NOMO-1 (cell line): ENCODE data around the gene VPS36.
"Not testable (repeated sequence)": the region's sequence is repeated elsewhere in the genome, so short reads cannot be mapped to it uniquely, and the experiment has no call there.

Source experiments
- DNase-seq, 2 experiments: peaks; one replicate each; lab custom pipeline; 2025; ENCODE audit not compliant: unreplicated experiment in 2 of 2; lab: John Stamatoyannopoulos, UW

VPS36 gene

DNA sequence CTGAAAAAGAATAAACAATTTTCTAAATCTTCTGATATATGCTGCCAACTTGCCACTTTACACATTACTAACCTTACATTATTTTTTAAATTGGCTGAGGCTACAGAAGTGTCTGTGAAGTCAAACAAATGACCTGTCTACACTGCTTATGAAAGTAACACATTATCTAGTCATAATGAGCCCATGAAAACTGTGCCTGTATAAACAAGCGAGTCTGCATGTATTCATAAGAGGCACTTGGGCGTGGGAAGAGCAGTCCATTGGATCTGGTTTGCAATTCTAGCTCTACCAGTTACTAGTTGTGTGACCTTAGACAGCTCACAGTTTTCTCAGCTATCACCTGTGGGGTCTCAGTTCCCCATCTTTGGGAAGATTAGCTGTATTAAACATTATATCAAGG is 3.1 kb downstream of the VPS36 start:
- no peak for DNase-seq

DNA sequence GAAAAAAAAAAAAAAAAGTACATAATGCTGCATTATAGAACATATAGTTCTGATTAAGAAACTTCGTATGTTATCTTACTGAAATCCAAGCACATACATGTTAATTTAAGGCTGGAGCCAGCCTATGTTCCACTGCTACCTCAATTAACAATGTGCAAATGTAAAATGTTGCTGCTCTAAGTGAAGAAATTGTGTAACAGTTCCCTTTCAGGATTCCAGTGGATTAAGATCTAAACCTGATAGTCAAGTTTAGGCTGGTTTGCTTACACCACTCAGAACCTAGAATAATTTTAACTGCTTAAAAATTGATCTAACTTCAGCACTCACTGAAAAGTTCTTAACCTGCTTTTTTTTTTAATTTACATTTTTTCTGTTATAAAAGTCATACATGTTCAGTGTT is 4.2 kb downstream of the VPS36 start:
- peak in 1 of 2 experiments; percentile 2 for DNase-seq

DNA sequence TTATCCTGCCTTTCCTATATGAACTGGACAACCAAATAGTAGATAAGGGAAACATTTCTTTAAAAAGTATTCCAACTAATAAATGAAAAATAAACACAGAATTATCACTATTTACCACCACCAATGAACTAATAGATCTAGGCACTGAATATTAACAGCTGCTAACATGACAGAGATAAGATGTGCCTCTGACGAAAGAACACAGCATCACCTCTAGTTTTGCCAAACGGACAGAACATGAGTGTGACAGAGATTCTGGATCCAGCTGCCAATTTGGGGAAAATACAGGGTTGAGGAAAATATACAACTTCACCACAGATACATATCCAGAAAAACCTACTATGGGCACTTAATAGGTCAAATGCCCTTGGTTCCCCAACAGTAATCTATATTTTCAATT is 18.0 kb downstream of the VPS36 start:
- no peak for DNase-seq

DNA sequence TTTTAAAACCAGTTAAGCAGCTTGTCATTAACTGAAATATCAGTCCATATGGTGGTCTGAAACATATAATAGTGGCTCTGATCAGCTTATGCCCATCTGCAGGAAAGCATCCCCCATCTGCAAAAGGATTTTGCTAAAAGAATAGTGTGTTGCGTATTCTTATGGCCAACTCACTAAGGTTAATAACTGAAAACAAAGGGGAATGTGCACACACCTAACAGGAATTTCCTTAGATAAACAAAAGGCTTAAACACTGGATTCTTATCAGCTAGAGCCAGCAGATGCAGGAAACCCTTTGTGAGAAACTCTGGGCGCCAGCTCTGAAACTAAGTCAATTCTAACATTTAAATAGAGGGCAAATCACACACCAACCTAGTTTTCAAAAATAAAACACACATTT is 22.1 kb downstream of the VPS36 start:
- DNase-seq, result no peak

DNA sequence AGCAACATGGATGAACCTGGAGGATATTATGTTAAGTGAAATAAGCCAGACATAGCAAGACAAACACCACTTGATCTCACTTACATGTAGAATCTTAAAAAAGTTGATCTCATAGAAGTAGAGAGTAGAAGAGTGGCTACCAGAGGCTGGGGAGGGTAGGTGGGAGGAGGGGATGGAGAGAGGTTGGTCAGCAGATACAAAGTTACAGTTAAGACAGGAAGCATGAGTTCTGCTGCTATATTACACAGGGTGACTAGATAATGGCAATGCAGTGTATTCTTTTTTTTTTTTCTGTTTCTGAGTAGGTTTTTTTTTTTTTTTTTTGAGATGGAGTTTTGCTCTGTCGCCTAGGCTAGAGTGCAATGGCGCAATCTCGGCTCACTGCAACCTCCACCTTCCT is 29.2 kb downstream of the VPS36 start:
- DNase-seq, result no peak

DNA sequence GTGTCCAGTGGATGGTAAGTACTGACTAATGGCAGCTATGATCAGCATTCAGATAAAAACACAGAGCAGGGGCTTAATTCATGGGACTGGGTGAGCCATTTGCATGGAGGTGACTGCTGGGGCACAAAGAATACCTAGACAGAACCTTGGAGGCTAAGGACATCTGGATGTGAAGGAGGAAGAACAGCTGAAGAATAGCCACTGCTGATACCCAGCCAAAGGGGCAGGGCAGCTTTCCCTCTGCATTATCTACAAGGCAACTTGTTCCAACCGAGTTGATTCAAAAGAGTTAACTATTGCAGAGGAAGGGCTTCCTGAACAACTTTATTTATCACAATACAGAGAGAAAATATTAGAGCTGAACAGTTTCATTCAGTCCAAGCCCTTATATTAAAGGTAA is 31.4 kb downstream of the VPS36 start:
- DNase-seq, result no peak

DNA sequence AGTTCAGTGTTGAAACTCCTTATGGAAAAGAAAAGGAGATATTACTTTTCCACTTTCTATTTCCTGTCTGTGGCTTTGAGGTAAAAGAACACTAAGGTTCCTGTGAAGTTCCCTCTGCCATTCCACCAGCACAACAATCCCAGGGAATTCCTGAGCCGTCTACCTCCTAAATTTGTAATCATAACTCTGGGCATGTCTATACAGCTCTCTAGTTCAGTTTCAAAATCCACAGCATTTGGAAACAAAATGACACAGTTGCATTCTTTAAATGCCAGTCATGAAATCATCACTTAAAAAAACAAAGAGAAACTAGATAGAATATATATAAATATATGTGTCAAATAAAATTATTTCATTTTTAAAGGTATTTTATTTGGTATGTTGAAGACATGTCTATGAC is 35.5 kb downstream of the VPS36 start:
- no peak for DNase-seq

DNA sequence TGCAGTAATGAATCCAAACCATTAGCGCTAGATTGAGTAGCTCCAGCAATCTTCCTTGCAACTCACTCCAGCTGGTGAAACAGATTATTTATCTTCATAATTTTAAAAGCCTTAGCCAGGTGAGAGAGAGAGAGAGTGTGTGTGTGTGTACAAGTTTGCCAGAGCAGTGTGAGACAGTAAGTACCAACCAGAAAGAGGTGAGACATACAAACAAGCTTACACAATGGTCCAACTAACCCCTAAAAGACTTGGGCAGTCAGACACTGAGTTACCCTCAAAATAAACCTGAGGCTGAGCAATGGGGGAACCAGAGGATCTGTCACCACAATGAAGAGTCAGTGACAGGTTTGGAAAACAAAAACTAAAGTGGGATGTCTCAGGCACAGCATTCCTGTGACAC is 36.4 kb downstream of the VPS36 start:
- no peak for DNase-seq

DNA sequence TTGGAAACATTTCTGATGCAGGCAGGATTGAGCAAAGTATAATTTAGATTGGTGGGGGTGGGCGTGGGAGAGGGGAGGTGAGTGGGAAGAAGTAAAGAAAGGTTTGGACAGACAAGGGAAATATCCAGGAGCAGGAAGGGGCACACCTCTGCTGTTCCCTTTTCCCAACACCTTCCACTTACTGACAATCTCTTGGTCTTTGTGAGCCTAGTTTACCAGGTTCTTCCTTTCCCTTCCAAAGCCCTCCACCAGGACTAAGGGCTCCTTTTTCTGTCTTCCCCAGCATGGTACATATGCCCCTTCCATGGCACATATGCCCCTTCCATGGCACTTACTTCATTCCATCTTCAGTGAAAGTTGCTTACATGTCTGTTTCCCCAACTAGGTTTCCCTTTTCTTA is 38.3 kb downstream of the VPS36 start:
- no peak for DNase-seq

DNA sequence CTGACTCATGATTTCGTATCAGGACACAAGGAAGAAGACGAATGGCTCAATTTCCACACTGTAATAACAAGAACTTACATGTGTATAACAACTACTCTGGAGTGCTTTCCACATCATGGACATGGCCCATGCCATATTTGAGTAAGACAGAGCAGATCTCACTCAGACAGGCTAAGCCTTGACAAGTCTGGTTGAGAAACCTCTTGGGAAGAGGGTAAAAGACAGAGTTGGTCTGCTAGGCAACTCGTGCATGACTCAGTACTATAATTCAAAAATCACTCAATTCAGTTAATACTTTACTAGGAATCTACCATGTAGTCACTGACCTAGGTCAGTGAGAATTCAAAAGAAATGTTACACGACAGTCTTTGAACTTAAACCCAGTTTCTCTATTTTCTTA is 38.8 kb downstream of the VPS36 start:
- no peak for DNase-seq

DNA sequence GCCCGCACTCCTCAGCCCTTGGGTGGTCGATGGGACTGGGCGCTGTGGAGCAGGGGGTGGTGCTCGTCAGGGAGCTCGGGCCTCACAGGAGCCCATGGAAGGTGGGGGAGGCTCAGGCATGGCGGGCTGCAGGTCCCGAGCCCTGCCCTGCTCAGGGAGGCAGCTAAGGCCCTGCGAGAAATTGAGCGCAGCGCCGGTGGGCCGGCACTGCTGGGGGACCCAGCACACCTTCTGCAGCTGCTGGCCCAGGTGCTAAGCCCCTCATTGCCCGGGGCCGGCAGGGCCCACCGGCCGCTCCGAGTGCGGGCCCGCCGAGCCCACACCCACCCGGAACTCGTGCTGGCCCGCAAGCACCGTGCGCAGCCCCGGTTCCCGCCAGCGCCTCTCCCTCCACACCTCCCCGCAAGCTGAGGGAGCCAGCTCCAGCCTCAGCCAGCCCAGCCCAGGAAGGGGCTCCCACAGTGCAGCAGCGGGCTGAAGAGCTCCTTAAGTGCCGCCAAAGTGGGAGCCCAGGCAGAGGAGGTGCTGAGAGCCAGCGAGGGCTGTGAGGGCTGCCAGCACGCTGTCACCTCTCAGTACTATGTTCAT is 42.3 kb downstream of the VPS36 start:
- DNase-seq, result not testable (repeated sequence)

DNA sequence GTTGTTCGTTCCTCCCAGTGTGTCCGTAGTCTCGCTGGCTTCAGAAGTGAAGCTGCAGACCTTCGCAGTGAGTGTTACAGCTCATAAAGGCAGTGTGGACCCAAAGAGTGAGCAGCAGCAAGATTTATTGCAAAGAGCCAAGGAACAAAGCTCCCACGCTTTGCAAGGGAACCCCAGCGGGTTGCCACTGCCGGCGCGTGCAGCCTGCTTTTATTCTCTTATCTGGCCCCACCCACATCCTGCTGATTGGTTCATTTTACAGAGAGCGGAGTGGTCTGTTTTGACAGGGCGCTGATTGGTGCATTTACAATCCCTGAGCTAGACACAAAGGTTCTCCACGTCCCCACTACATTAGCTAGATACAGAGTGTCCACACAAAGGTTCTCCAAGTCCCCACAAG is 43.0 kb downstream of the VPS36 start:
- not testable (repeated sequence) for DNase-seq

DNA sequence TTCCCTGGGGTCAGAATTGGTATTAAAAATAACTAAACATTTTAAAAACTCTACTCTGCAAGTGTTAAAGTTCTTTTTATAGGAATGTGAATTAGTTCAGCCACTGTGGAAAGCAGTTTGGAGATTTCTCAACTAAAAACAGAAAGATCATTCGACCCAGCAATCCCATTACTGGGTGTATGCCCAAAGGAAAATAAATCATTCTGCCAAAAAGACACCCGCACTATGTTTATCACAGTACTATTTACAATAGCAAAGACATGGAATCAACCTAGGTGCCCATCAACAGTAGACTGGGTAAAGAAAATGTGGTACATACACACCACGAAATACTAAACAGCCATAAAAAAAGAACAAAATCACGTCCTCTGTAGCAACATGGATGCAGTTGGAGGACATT is 43.8 kb downstream of the VPS36 start:
- no peak for DNase-seq

DNA sequence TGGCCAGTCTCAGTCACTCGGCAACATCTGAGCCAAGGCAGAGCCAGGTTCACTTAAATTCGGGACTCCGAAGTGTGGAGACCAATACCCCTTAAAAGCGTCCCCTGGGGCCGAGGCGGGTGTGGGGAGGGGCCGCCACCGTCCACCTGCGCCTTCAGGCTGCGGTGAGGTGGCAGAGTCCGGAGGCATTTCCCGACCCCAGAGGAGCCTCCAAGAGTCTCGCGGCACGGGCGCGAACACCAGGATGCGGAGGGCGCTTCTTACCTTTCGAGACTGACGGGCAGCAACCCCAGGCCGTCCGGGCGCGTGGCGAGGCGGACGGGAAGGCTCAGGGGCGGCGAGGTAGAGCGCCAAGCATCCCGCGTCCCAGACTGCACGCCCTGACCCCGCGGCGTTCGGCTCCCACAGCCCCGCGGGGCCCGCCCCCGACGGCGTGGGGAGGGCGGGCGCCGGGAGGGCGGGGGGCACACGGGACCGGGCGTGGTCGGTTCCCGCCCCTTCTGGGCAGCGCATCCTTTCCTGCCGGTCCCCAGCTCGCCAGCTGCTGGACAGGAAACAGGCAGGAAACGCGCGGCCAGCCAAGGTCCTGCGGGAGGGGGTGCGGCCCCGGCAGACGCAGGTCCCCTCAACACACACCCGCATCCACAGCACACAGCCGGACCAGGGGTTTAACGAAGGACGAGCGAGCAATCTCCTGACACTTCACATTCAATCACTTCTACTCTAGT is 44.5 kb downstream of the VPS36 start, which contains the start of gene THSD1:
Gene THSD1 (minus strand): TSS at position 406 of the 728 bp plus-strand sequence. CDS start 3,572 bp downstream, outside the sequence.
- DNase-seq, result no peak

DNA sequence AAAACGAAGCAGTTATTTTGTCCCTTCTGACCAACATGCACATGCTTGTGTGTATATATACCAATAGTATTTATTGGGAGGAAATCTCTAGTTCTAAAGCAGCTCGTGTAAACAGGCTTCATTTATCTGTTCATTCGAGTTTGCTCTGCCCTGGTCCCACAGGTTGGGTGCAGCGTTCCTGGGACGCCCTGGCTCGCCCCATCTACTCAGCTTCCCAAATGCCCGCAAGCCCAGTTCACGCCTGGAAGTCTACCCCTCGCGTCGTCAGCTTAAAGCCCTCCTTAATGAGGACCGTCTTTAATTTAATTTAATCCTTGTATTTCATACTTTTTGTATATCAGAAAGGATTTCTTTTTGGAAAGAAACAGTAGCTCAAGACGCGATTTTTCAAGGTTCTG is 45.1 kb downstream of the VPS36 start:
- DNase-seq, result no peak

DNA sequence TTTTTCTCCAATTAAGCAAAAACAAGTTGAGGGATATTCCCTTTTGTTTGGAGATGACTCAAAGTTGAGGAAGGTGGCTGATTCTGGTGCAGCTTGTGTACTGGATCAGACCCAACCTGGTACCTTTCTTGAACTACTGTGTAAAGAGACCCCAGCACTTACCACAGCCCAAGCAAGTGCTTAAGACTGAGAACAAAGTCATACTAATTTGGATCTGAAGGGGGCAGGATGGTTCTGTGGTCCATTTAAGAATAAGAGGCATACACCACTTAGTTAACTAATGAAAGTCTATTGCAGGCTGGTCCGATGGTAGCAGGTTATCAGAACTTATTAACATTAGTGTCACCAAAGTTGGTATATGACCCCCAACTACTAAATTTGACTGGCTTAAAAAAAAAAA is 50.7 kb downstream of the VPS36 start:
- DNase-seq, result no peak

DNA sequence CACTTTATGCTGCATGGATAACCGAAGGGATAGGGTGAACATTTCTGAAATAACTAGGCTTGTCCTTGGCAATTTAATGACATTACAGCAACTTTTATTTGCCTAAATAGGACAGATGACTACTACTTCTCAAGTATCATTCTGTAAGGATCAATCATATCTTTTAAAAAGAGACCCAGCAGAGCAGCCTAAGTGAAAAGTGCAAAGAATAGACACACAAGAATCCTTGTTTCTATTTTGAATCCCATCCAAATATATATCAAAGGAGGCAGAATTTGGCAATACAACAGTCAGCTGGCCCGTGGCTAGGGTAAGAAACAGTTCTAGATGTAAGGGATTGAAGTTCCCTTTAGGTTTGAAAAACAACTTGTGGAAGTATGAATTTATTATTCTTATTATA is 51.4 kb downstream of the VPS36 start:
- DNase-seq, result no peak

DNA sequence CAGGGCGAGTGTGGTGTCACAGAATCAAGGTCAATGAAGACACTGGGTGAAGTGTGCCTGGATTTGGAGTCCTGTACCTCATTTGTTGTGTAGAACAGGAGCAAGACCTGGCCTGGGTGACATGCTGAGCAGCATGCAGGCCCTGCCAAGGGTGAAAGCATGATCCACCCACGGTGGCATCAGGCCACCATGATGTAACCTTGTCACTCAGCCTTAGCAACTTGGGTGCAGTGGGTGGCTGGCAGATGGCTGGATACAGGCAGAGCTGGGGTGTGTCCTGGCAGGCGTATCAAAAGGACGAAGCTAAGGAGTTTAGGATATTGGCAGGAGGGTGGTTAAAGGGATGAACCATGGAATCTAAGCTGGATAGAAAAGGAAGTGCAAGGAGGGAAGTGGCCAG is 54.7 kb downstream of the VPS36 start:
- DNase-seq, result no peak

DNA sequence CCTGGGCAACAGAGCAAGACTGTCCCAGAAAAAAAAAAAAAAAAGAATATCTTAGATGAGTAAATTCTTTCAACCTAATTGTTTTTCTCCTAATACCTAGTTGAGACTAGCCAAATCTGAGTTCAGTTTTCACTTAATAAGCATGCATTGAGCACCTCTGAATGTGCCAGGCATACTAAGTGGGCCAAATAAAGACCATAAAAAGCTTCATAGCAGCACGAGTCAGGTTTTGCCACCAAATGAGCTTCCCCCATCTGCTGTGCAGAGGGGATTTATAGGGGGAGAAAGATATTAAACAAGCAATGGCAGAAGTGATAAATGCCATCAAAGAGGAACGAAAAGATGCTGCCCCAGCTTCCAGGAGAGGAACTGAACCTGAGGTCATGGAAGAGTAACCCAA is 55.8 kb downstream of the VPS36 start:
- DNase-seq, result no peak

DNA sequence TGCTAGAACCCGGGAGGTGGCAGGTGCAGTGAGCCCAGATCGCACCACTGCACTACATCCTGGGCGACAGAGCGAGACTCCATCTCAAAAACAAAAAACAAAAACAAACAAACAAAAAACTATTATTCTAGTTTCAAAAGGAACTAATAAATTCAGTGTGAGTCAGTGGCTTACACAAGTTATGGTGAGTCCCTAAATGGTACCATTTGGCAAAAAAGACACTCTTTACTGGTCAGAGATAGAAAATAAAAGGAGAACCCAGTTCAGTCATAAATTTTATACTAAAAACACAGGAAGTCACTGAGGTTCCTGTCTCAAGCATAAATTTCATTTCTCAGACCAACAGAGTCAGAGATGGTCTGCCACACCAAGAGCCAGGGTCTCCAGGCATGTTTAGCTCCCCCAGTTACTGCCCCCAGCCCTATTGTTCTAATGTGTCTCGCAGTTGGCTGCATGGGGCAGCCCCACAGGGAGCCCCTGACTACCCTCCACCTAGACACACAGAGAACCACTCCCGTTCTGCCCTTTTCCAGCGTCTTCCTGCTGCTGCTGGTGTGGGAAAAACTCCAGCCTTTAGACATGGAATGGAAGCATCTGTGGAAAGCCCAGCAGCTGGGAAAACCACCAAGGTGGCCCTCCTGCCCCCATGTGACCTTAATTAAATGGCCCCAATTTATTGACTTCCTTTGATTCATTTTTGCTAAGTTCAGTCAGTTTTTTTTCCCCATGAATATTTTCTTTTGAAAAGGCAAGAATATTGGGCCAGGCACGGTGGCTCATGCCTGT is 56.7 kb downstream of the VPS36 start:
- no peak for DNase-seq

DNA sequence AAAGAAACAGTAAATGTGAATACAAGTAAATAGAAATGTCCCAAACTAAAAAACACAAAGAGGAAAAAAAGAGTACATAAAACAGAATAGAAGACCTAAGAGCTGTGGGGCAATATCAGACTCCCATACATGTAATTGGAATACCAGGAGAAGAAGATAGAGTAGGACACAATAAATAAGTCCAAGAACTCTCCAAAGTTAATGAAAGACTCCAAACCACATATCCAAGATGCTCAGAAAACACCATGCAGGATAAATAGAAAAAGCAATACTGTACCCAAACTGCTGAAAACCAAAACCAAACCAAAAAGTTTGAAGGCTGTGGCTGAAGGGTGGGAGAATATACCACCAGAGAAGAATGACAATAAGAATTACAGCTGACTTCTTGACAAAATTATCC is 62.7 kb downstream of the VPS36 start:
- no peak for DNase-seq

DNA sequence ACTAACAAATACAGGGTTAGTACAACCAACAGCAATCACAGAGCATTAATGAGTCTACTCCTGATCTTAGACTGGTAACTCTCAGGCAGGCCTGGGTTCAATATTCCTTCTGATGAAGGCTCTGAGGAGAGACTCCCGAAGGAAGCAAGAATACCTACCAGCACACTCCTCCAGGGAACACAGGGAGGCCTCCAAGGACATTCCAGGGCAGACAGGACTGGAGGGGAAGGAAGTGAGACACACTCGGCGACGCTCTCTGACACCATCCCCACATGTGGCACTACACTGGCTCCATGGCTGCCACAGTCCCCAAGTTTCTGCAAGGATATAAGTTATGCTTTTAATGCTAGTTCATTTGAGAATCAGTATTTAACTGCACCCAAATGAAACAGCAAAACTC is 64.6 kb downstream of the VPS36 start:
- no peak for DNase-seq
